ENCODE results near the gene TMEM115.

TMEM115 gene

DNA sequence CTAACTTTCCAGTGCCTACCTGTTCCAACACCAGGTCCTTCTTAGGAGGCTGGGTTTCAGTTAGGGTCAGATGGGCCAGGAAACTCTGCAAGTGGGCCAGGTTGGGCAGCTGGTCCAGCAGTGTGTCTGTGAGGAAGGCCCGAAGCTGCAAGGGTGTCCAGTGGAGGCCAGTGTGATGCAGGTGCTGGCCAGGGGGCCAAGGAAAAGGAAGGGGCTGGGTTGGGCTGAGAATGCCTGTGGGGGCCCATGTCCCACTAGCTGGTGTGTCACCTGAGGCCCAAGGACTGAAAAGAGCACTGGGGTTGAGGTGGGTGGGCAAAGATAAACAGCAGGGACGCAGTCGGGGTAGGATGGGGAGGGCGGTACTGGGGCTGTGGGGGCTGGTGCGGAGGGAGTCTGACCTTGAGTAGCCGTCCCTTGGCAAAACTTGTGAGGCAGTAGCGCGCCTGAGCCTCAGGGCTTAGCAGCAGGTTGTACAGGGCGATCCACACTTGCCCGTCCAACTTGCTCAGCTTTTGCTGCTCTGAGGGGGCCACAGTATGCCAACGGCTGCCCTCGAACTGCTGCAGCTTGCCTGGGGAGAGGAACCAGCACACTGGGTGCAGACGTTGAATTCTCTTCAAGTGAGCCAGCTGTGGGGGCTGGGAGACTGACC, 17.2 kb downstream of the TMEM115 start:
- Histone ChIP-seq H3K9me3 (ENCODE audit: control insufficient read depth, low read length) (no peaks in the 10 kb centered on the region), H3K4me3 (ENCODE audit: insufficient read depth, low read depth, low read length) (no peak overlapping the region), H3K36me3 (ENCODE audit: control insufficient read depth, insufficient read depth, low read length) (no peaks in the 10 kb centered on the region), H3K4me1 (ENCODE audit: control insufficient read depth, insufficient read depth, low read length) (peaks cover 6% of the 10 kb centered on the region), H3K27me3 (ENCODE audit: control insufficient read depth, insufficient read depth, low read length, poor library complexity, severe bottlenecking) (peaks cover 91% of the 10 kb centered on the region), H3K27ac (ENCODE audit: insufficient read depth, low read depth, low read length, poor library complexity, severe bottlenecking) (no peak overlapping the region)
- WGBS, 2 experiments = 91 to 94% methylated on average over 13 of the region's 13 CpGs

DNA sequence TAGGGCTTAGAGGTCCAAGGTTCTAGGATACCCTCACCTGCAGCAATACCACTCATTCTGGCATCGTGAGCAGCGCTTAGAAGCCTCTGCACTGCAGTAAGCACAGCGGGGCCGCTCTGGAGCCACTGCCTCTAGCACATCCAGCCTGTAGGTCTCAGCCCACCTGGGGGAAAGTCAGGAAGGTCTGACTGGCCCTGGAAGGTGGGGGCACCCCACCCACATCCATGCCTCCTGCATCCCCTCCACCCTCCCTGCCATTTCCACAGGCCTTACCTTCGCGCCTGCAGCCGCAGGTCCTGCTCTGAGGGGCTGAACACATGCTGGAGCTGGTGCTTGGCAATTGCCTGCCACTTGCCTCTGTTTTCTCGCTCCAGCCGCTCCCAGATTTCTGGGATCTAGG, 17.8 kb downstream of the TMEM115 start:
- Histone ChIP-seq H3K4me1 (ENCODE audit: control insufficient read depth, insufficient read depth, low read length) (peaks cover 6% of the 10 kb centered on the region), H3K4me3 (ENCODE audit: insufficient read depth, low read depth, low read length) (no peak overlapping the region), H3K27ac (ENCODE audit: insufficient read depth, low read depth, low read length, poor library complexity, severe bottlenecking) (no peak overlapping the region), H3K9me3 (ENCODE audit: control insufficient read depth, low read length) (no peaks in the 10 kb centered on the region), H3K36me3 (ENCODE audit: control insufficient read depth, insufficient read depth, low read length) (no peaks in the 10 kb centered on the region), H3K27me3 (ENCODE audit: control insufficient read depth, insufficient read depth, low read length, poor library complexity, severe bottlenecking) (peaks cover 88% of the 10 kb centered on the region)
- 90 to 92% methylated on average over 9 of the region's 9 CpGs for WGBS, 2 experiments

GRCh38 chr3:50340448-50341329, 18.6 kb downstream of the TMEM115 start, which contains the start of gene RASSF1:
Gene RASSF1 (minus strand): TSS chr3:50340836. CDS start chr3:50340805, 31 bp downstream.
- H3K27me3 ChIP-seq (ENCODE audit: control insufficient read depth, insufficient read depth, low read length, poor library complexity, severe bottlenecking) = peaks cover 80% of the 10 kb centered on the region

DNA sequence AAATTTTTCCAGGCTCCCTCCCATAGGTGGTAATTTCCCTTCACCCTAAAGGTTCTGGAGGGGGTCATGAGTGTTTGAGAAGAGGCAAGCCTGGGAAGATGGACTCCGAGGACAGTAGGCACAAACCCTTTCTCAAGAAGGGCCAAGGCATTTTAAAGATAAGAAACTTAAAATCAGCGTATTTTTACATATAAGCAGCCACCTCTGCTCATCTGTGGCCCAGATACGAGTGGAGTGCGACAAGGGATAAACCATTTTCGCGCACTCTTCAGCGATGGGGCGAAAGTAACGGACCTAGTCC, 19.2 kb downstream of the TMEM115 start:
- Histone ChIP-seq H3K27ac (ENCODE audit: insufficient read depth, low read depth, low read length, poor library complexity, severe bottlenecking) (no peak overlapping the region), H3K27me3 (ENCODE audit: control insufficient read depth, insufficient read depth, low read length, poor library complexity, severe bottlenecking) (peaks cover 74% of the 10 kb centered on the region), H3K4me1 (ENCODE audit: control insufficient read depth, insufficient read depth, low read length) (peaks cover 13% of the 10 kb centered on the region), H3K36me3 (ENCODE audit: control insufficient read depth, insufficient read depth, low read length) (no peaks in the 10 kb centered on the region), H3K4me3 (ENCODE audit: insufficient read depth, low read depth, low read length) (peak overlapping the region; percentile 13), H3K9me3 (ENCODE audit: control insufficient read depth, low read length) (no peaks in the 10 kb centered on the region)
- 40 to 42% methylated on average over 9 of the region's 9 CpGs for WGBS, 2 experiments

More at GRCh38 chr3:50340448-50341329, 18.6 kb downstream of the TMEM115 start, which contains the start of gene RASSF1:
- H3K4me1 ChIP-seq (ENCODE audit: control insufficient read depth, insufficient read depth, low read length) = peaks cover 13% of the 10 kb centered on the region
- no peak within 1 kb of the TSS for H3K27ac ChIP-seq (ENCODE audit: insufficient read depth, low read depth, low read length, poor library complexity, severe bottlenecking)
- H3K36me3 ChIP-seq (ENCODE audit: control insufficient read depth, insufficient read depth, low read length) = no peaks in the 10 kb centered on the region
- H3K4me3 ChIP-seq (ENCODE audit: insufficient read depth, low read depth, low read length) = peak within 1 kb of the TSS; percentile 13
- 15% methylated on average over 85 of the region's 85 CpGs for WGBS, 2 experiments
- no peaks in the 10 kb centered on the region for H3K9me3 ChIP-seq (ENCODE audit: control insufficient read depth, low read length)

- no peak overlapping the region for H3K27ac ChIP-seq (ENCODE audit: insufficient read depth, low read depth, low read length, poor library complexity, severe bottlenecking)
- H3K9me3 ChIP-seq (ENCODE audit: control insufficient read depth, low read length) = no peaks in the 10 kb centered on the region
- H3K36me3 ChIP-seq (ENCODE audit: control insufficient read depth, insufficient read depth, low read length) = peaks cover under 1% of the 10 kb centered on the region
- peaks cover 13% of the 10 kb centered on the region for H3K4me1 ChIP-seq (ENCODE audit: control insufficient read depth, insufficient read depth, low read length)
- peaks cover 69% of the 10 kb centered on the region for H3K27me3 ChIP-seq (ENCODE audit: control insufficient read depth, insufficient read depth, low read length, poor library complexity, severe bottlenecking)
- H3K4me3 ChIP-seq (ENCODE audit: insufficient read depth, low read depth, low read length) = no peak overlapping the region
- 87 to 90% methylated on average over 14 of the region's 14 CpGs for WGBS, 2 experiments
Measured at GRCh38 chr3:50339485-50340146, 19.7 kb downstream of the TMEM115 start.

GRCh38 chr3:50338965-50339364, 20.4 kb downstream of the TMEM115 start:
- Histone ChIP-seq H3K4me1 (ENCODE audit: control insufficient read depth, insufficient read depth, low read length) (peaks cover 13% of the 10 kb centered on the region), H3K9me3 (ENCODE audit: control insufficient read depth, low read length) (no peaks in the 10 kb centered on the region), H3K4me3 (ENCODE audit: insufficient read depth, low read depth, low read length) (no peak overlapping the region), H3K36me3 (ENCODE audit: control insufficient read depth, insufficient read depth, low read length) (peaks cover 4% of the 10 kb centered on the region), H3K27me3 (ENCODE audit: control insufficient read depth, insufficient read depth, low read length, poor library complexity, severe bottlenecking) (peaks cover 64% of the 10 kb centered on the region), H3K27ac (ENCODE audit: insufficient read depth, low read depth, low read length, poor library complexity, severe bottlenecking) (no peak overlapping the region)
- 90% methylated on average over 5 of the region's 5 CpGs for WGBS, 2 experiments

GRCh38 chr3:50337175-50337861, 22.0 kb downstream of the TMEM115 start:
- Histone ChIP-seq H3K4me1 (ENCODE audit: control insufficient read depth, insufficient read depth, low read length) (peaks cover 13% of the 10 kb centered on the region), H3K36me3 (ENCODE audit: control insufficient read depth, insufficient read depth, low read length) (peaks cover 4% of the 10 kb centered on the region), H3K9me3 (ENCODE audit: control insufficient read depth, low read length) (no peaks in the 10 kb centered on the region), H3K27me3 (ENCODE audit: control insufficient read depth, insufficient read depth, low read length, poor library complexity, severe bottlenecking) (peaks cover 47% of the 10 kb centered on the region), H3K27ac (ENCODE audit: insufficient read depth, low read depth, low read length, poor library complexity, severe bottlenecking) (peak overlapping the region; percentile 86), H3K4me3 (ENCODE audit: insufficient read depth, low read depth, low read length) (peak overlapping the region; percentile 61)
- 0% methylated on average over 79 of the region's 79 CpGs for WGBS, 2 experiments

DNA sequence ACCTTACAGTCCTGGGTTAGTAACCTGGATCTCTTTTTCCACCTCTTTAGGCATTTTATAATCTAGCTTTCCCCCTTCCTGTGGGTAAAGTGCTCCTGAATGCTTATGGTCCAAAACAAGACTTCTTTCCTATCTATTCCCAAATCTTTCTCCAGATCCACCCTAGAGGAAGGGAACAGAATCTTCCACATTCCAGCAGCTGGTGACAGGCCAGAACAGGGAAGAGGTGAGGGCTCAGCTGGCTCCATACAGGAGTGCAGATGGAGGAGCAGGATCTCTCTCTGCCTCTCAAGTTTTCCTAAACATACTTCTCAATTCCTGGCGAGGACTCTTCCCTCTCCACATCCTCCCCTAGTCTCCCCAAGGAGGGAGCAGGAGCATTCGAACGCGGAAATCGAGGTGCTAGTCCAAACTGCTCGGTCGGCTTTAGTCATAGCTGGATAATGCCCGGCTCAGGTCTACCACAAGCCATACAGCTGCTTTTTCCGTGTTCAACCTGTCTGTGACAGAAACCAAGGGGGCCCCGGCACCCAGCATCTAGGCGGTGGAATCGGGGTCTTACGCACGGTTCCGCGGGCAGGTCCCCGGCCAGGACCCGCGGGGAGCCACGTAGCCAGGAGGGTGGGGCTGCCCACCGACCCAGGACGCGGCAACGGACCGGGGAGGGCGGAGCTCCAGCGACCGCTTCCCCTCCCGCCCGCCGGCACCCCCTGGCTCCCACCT, 22.7 kb downstream of the TMEM115 start:
- Histone ChIP-seq H3K4me1 (ENCODE audit: control insufficient read depth, insufficient read depth, low read length) (peaks cover 13% of the 10 kb centered on the region), H3K4me3 (ENCODE audit: insufficient read depth, low read depth, low read length) (peak overlapping the region; percentile 61), H3K27ac (ENCODE audit: insufficient read depth, low read depth, low read length, poor library complexity, severe bottlenecking) (peak overlapping the region; percentile 86), H3K36me3 (ENCODE audit: control insufficient read depth, insufficient read depth, low read length) (peaks cover 9% of the 10 kb centered on the region), H3K9me3 (ENCODE audit: control insufficient read depth, low read length) (no peaks in the 10 kb centered on the region), H3K27me3 (ENCODE audit: control insufficient read depth, insufficient read depth, low read length, poor library complexity, severe bottlenecking) (peaks cover 40% of the 10 kb centered on the region)
- WGBS, 2 experiments = 0 to 1% methylated on average over 31 of the region's 31 CpGs

- 92% methylated on average over 5 of the region's 5 CpGs for WGBS, 2 experiments
- Histone ChIP-seq H3K27ac (ENCODE audit: insufficient read depth, low read depth, low read length, poor library complexity, severe bottlenecking) (no peak overlapping the region), H3K4me3 (ENCODE audit: insufficient read depth, low read depth, low read length) (no peak overlapping the region), H3K27me3 (ENCODE audit: control insufficient read depth, insufficient read depth, low read length, poor library complexity, severe bottlenecking) (peaks cover 19% of the 10 kb centered on the region), H3K36me3 (ENCODE audit: control insufficient read depth, insufficient read depth, low read length) (peaks cover 30% of the 10 kb centered on the region), H3K9me3 (ENCODE audit: control insufficient read depth, low read length) (no peaks in the 10 kb centered on the region), H3K4me1 (ENCODE audit: control insufficient read depth, insufficient read depth, low read length) (peaks cover 13% of the 10 kb centered on the region)
Measured at GRCh38 chr3:50334339-50335075, 24.8 kb downstream of the TMEM115 start.
